ENCODE results near the gene HRH2.

DNA sequence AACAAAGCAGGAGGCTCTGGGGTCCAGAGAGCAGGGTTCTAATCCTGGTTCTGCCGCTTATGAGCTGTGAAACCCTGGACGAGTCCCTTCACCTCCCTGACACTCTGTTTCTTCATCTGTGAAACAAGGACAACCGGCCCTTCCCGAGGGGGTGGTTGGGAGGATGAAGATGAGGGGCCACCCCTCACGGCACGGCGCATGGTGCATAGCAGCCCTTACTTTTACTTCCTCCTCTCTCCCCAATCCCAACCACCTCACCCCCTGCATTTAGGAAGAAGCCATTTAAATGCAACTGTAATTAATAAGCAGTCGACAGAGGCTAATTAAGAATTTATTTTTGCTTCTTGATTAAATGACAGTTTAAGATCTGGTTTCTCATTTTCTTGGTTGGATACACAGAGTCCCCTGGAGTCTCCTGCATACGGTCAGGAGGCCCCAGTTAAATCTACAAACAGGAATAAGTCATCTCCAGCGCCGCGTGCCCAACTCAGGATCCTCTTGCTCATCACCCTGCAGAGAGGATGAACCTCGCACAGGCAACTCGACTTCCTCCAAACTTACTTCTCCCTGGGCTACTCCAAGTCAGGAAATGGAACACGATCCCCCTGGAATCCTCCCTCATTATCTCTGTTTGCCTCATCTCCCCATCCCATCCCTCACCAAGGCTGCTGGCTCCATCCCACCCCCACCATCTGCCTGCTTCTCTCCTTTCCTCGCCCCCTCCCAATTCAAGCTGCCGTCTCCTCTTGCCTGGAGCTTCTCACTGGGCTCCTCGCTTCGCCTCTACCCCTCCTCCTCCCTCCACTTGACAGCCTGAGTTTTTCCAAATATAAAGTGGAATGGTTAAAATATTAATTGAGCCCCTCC is 95.9 kb downstream of the HRH2 start:
- TF ChIP-seq EZH2 (IDR thresholded peaks at IDR 0.05; ENCODE audit: insufficient read depth, poor library complexity, severe bottlenecking): no peak
- TF ChIP-seq EZH2phosphoT487 (IDR thresholded peaks at IDR 0.05; ENCODE audit: insufficient read depth, low read depth): no peak
